GM18861 (cell line): Measurements from ENCODE around the gene STEAP1B.
"Not testable (repeated sequence)": the region's sequence is repeated elsewhere in the genome, so short reads cannot be mapped to it uniquely, and the experiment has no call there.

Source experiments
- ATAC-seq: cut with Tn5 transposase; IDR thresholded peaks from one replicate; pipeline ENCODE4 v1.9.1; 2021; ENCODE audit not compliant: unreplicated experiment

Gene STEAP1B

GRCh38 chr7:22499044-22499443 is 944 bp downstream of the STEAP1B start:
- no peak for ATAC-seq

- not testable (repeated sequence) for ATAC-seq
Observed at GRCh38 chr7:22496912-22497311, 3.1 kb downstream of the STEAP1B start.

- not testable (repeated sequence) for ATAC-seq
Observed at GRCh38 chr7:22496296-22496888, 3.6 kb downstream of the STEAP1B start.

DNA sequence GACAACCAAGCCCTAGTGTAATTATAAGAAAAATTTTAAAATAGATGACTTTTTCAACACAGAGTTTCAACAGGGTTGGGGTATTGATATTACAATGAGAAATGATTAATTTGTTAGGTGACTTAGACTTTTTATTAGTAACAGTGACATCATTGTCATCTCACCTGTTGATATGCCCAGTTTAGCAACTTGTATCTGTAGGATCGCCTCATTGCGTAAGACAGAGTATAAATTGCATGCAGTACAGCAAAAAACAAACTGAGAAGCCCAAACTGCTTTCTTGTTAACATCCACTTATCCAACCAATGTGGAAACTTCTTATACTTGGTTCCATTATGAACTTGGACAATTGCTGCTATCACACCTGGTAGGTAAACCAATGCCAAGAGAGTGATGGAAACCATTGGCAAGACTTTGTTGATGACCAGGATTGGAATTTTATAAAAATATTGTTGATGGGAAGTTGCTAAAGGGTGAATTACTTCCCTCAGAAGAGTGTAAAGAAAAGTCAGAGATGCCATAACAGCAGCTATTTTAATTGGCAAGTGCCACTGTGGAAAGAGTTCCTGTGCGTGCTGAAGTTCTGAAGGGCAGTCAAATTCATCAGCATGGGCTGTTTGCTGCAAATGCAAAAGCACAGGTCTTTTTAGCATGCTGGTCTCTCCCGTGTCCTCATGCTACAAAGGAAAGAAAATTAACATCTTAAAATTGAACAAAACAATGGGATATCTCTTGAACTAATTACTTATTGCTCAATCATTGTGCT is 6.6 kb downstream of the STEAP1B start:
- ATAC-seq = not testable (repeated sequence)

DNA sequence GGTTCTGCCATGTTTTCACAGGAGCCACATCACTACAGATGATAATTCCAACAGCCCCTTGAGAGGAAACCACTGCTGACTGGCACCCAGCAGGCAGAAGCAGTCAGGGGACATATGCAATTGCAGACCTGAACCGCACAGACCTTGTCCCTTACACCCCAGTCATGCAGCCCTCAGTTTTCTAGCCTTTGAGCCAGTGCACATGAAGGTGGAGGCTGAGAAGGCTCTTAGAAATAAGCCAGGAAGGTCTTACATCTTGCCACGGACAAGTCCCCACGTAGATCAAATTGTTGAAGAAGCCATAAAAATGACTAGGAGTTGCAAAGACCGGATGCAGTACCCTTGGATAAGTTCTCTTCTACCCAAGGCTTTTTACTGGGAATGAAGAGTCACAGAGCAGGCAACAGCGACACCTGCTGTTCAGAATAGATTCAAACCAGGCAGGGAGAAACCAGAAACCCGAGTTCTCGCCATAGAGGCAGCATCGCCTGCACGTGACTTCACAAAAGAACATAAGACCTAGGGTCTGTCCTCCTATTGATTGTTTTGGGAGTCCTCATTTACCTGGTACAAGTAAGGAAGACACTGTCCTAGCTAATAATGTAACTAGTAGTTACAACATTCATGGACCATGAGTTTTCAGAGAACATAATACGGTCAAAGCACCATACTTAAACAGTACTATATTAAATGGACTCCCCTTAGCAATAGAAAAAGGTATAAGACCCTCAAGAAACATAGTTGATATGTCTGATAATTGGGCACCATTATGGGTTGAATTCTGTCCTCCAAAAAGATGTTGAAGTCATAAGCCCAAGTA is 11.1 kb downstream of the STEAP1B start:
- ATAC-seq = no peak

DNA sequence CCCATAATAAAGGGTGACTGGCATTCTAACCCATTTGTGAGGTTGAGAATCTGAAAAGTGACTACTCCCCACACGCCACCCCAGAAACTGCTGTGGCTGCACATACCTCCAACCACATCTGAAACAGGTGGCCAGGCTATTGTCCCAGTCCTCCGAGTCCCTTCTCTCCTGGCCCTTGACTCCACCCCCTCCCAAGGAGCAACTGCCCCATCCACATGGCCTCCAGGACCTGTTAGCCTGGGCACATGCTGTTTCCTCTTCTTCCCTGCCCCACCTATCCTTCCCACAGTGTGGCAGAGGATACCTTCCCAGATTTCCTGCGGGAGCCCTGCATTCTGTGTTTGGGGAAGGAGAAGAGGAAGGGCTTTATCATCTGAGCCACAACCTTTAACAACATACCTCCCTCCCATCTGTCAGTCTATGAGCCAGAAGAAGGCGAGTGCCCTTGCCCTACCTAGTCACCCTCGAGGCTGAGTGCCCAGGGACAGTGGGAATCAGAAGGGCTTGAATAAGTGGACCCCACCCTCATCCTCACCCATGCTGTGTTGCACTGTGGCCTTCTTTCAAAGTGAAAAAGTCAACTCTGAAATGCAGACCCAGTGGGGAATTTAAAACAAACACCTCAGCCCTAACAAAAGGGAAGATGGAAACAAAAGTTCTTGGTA is 11.9 kb downstream of the STEAP1B start:
- no peak for ATAC-seq

DNA sequence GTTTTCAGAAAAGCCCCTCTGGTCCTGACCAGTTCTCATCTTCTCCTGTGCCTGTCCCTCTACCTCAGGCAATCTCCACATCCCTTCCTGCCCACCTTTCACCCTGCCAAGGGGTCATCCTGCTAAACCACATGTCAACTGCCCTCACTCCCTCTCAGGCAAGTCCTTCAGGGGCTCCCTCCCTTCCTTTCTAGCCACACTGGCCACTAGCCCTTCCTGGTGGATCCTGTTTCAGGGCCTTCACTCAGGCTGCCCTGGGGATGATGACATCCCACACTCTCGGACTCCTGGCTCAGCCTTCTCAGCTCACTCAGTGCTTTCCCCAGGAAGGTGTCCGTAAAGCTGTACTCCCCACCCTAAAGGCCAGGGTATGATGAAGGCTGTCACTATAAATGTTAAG is 13.4 kb downstream of the STEAP1B start:
- no peak for ATAC-seq

GRCh38 chr7:22485189-22485588 is 14.8 kb downstream of the STEAP1B start:
- ATAC-seq = no peak

DNA sequence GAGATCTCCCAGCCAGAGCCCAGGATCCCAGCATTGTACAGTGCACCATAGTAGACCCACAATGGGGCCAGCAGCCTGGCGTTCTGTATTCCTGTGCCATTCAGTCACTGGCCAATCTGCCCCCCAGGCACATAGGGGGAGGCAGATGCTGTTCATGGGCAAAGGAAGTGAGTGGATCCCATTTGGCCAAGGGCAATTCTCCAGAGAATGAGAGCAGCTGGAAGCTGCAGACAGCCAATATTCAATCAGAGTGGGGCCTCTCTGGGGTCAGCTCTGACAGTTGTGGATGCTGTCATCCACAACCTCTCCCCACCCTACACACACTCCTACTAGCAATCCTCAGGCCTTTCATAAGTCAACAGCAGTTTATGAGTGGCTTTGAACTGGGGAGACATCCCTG is 17.5 kb downstream of the STEAP1B start:
- ATAC-seq = no peak

GRCh38 chr7:22481726-22482125 is 18.3 kb downstream of the STEAP1B start:
- ATAC-seq = peak; percentile 85

DNA sequence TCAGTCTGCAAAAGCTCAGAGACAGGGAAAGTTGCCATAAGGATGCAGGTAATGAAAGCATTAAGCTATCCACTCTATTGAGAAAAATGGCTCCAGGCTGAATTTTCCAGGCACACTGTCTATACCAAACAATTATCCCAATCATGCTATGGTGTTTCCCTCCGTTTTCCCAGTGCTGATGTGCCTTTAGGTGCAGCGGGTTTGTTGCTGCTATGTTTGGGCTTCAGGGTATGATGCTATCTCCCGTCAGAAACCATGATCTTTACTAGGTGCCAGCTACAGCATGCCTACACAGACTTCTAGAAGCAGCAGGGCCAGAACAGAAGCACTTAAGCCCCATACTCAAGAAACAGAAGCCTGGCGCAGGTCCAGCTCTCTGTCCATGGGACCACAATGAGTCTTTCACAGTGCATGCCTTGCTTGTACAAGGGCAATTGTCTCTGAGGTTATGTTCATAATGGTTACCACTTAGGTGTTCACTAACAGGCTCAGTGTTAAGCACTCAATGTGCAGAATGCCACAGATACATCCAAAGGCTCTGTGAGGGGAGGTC is 19.4 kb downstream of the STEAP1B start:
- no peak for ATAC-seq

- no peak for ATAC-seq
Observed at GRCh38 chr7:22477876-22478450, 22.0 kb downstream of the STEAP1B start.

- ATAC-seq = no peak
Observed at GRCh38 chr7:22477262-22477661, 22.7 kb downstream of the STEAP1B start.

GRCh38 chr7:22476824-22477223 is 23.2 kb downstream of the STEAP1B start:
- no peak for ATAC-seq

- ATAC-seq = no peak
Observed at GRCh38 chr7:22474645-22475044, 25.3 kb downstream of the STEAP1B start.

- no peak for ATAC-seq
Observed at GRCh38 chr7:22470981-22471380, 29.0 kb downstream of the STEAP1B start.

DNA sequence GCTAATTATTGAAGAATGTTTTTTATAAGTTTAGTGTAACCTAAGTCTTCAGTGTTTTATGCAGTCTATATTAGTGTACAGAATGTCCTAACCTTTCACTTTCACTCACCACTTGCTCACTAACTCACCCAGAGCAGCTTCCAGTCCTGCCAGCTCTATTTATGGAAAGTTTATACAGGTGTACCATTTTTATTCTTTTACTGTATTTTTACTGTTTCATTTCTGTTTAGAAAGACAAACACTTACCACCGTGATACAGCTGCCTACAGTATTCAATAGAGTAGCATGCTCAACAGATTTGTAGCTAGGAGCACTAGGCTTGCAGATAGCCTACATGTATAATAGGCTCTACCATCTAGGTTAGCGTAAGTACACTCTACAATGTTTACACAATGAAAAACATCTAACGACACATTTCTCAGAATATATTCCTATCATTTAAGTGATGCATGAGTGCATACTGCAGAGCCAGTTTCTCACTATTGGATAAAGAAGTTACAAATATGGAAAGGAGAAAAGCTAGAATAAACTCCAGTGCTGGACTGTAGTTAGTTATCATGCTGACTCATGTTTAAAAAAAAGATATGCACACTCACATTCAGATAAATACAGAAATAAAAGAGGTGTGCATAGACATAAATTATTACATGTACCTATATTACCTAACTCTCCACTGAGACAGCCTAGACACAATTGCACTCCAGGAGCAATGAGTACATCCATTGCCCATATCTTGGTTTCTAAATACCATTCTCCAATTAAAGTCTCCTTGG is 30.4 kb downstream of the STEAP1B start:
- ATAC-seq = peak; percentile 70

- no peak for ATAC-seq
Observed at GRCh38 chr7:22468609-22469008, 31.4 kb downstream of the STEAP1B start.

GRCh38 chr7:22464299-22464698 is 35.7 kb downstream of the STEAP1B start:
- ATAC-seq = no peak
